ENCODE results near the gene SUSD3.

The SUSD3 gene

GRCh38 chr9:93072383-93072795 is 13.9 kb downstream of the SUSD3 start:
- DNase-seq (ENCODE audit: low read depth in 1 of 2, low spot score in 1 of 2): no peak

- DNase-seq (ENCODE audit: low read depth in 1 of 2, low spot score in 1 of 2): no peak
Observed at GRCh38 chr9:93076101-93076791, 17.7 kb downstream of the SUSD3 start.

GRCh38 chr9:93076792-93077128 is 18.3 kb downstream of the SUSD3 start:
- DNase-seq (ENCODE audit: low read depth in 1 of 2, low spot score in 1 of 2): no peak

- no peak for DNase-seq (ENCODE audit: low read depth in 1 of 2, low spot score in 1 of 2)
Observed at GRCh38 chr9:93077367-93077766, 18.9 kb downstream of the SUSD3 start.

- no peak for DNase-seq (ENCODE audit: low read depth in 1 of 2, low spot score in 1 of 2)
Observed at GRCh38 chr9:93077811-93078210, 19.3 kb downstream of the SUSD3 start.

GRCh38 chr9:93079371-93079770 is 20.9 kb downstream of the SUSD3 start:
- no peak for DNase-seq (ENCODE audit: low read depth in 1 of 2, low spot score in 1 of 2)

- no peak for DNase-seq (ENCODE audit: low read depth in 1 of 2, low spot score in 1 of 2)
Observed at GRCh38 chr9:93080406-93080805, 21.9 kb downstream of the SUSD3 start.

- no peak for DNase-seq (ENCODE audit: low read depth in 1 of 2, low spot score in 1 of 2)
Observed at GRCh38 chr9:93081081-93081529, 22.6 kb downstream of the SUSD3 start.

GRCh38 chr9:93081931-93082330 is 23.4 kb downstream of the SUSD3 start:
- no peak for DNase-seq (ENCODE audit: low read depth in 1 of 2, low spot score in 1 of 2)

- no peak for DNase-seq (ENCODE audit: low read depth in 1 of 2, low spot score in 1 of 2)
Observed at GRCh38 chr9:93082841-93083411, 24.4 kb downstream of the SUSD3 start.

- no peak for DNase-seq (ENCODE audit: low read depth in 1 of 2, low spot score in 1 of 2)
Observed at GRCh38 chr9:93083592-93084470, 25.3 kb downstream of the SUSD3 start.

GRCh38 chr9:93084471-93084881 is 26.0 kb downstream of the SUSD3 start:
- DNase-seq (ENCODE audit: low read depth in 1 of 2, low spot score in 1 of 2): no peak

- no peak for DNase-seq (ENCODE audit: low read depth in 1 of 2, low spot score in 1 of 2)
Observed at GRCh38 chr9:93085676-93086075, 27.2 kb downstream of the SUSD3 start.

- no peak for DNase-seq (ENCODE audit: low read depth in 1 of 2, low spot score in 1 of 2)
Observed at GRCh38 chr9:93086447-93087224, 28.1 kb downstream of the SUSD3 start.

GRCh38 chr9:93087971-93088655 is 29.6 kb downstream of the SUSD3 start:
- DNase-seq (ENCODE audit: low read depth in 1 of 2, low spot score in 1 of 2): no peak

GRCh38 chr9:93088656-93089015 is 30.1 kb downstream of the SUSD3 start:
- DNase-seq (ENCODE audit: low read depth in 1 of 2, low spot score in 1 of 2): no peak

GRCh38 chr9:93089024-93089423 is 30.5 kb downstream of the SUSD3 start:
- no peak for DNase-seq (ENCODE audit: low read depth in 1 of 2, low spot score in 1 of 2)

GRCh38 chr9:93089481-93089991 is 31.0 kb downstream of the SUSD3 start:
- no peak for DNase-seq (ENCODE audit: low read depth in 1 of 2, low spot score in 1 of 2)

- no peak for DNase-seq (ENCODE audit: low read depth in 1 of 2, low spot score in 1 of 2)
Observed at GRCh38 chr9:93090091-93090655, 31.7 kb downstream of the SUSD3 start.

GRCh38 chr9:93091056-93091452 is 32.6 kb downstream of the SUSD3 start:
- no peak for DNase-seq (ENCODE audit: low read depth in 1 of 2, low spot score in 1 of 2)

Data from activated CD4-positive, alpha-beta T cell treated with anti-CD3 and anti-CD28 coated beads, Interleukin-2, amount 50 U/mL, for 24 hours (primary cell).